UCSD-AML1 (cell line): ENCODE results near the gene CDH20.
"Not testable (repeated sequence)": the region's sequence is repeated elsewhere in the genome, so short reads cannot be mapped to it uniquely, and the experiment has no call there.

Experiments
- DNase-seq: peaks from one replicate; lab custom pipeline; 2025; ENCODE audit not compliant: unreplicated experiment; lab: John Stamatoyannopoulos, UW

The CDH20 gene

GRCh38 chr18:61340148-61340547 is 6.9 kb downstream of the CDH20 start:
- DNase-seq, result no peak

- no peak for DNase-seq
These were observed 15.0 kb downstream of the CDH20 start for GRCh38 chr18:61348230-61348629.

DNA sequence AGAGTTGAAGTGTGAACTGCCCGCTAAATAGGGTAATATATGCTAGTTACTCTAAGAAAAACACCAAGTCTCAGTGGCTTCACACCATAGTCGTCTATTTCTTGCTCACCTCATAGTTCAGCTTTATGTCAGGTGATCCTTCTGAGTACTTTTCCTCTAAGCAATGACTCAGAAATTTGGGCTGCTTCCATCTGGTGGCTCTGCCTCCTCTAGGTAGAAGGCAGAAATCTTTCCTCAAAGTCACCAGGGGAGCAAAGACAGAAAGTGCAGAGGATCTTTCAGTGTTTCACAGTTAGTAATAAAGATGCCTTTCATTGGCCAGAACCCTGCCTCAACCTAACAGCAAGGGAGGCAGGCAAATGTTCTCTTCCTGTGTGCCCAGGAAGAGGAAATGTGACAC is 17.3 kb downstream of the CDH20 start:
- no peak for DNase-seq

- DNase-seq, result no peak
These were observed 18.8 kb downstream of the CDH20 start for GRCh38 chr18:61352059-61352458.

DNA sequence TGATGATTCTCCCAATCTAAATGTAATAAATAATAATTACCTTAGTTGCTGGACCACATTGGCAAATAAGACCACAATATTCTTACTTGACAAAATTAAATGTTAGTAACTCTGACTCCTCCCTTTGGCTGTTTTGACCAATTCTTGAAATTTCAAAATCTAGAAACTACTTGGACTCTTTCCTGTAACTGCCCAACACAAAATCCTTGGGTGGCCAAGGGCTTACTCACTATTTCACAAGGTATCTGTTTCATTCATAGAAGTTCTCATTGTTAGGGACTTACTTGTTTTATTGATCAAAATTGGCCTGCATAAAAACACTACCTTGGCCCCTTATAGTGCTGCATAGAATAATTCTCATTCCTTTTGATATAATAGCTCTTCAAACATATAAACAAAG is 19.4 kb downstream of the CDH20 start:
- no peak for DNase-seq

DNA sequence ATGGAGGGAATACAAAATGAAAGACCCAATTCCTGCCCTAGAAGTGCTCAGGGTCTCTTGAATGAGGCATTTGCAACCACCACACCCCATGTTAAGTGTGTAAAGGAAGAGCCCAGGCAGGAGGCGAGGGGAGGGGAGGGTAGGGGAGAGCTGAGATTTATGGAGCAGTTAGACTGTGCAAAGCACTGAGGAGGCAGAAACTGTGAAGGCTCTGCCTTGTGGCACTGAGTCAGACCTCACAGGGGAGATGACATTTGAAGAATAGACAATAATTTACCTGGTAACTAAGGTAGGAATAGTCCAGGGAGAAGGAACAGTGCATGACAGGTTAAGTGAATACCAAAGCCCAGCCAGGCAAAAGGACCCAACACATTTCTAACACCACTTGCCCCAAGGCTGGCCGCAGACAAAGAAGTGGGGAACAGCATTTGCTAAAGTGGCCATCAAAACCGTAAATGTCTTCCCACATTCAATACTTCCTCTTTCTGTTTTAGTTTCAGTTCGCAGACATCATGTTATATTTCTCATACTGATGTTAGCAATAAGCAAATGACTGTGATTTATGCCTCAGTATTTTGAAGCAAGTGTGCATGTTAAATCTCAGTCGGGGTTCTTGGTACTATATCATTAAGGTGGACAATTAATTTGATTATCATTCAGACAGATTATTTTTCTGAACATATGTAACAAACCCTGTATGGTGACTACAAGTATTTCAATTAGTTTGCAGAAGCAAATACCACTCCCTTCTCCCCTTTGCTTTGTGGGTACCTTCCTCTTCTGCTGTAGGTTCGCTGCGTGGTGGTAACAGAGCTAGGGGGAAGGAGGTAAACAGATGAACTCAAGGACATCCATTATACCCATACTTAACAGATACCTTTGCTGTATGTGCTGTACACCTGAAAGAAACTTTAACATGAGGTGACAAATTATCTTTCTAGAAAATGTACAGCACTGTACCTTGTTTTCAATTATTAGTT is 27.5 kb downstream of the CDH20 start:
- no peak for DNase-seq

- no peak for DNase-seq
These were observed 29.3 kb downstream of the CDH20 start for GRCh38 chr18:61362511-61362910.

DNA sequence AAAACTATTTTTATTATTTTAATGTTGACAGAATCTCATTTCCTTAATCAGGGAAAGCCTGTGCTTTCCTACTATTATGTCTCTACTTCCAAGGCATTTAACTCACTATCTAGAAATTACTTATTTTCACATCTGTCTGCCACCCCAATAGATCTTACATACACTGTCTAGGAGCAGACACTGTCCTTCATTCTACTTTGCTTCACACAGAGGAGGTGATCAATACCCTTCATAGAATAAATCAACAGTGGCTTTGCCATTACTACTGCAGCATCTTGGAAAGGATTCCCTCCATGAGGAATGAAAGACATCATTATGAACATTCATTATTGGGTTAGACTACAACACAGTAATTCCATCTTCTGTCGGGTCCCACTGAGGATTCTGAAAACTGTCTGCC is 31.7 kb downstream of the CDH20 start:
- DNase-seq, result no peak

- no peak for DNase-seq
These were observed 34.8 kb downstream of the CDH20 start for GRCh38 chr18:61368001-61368400.

DNA sequence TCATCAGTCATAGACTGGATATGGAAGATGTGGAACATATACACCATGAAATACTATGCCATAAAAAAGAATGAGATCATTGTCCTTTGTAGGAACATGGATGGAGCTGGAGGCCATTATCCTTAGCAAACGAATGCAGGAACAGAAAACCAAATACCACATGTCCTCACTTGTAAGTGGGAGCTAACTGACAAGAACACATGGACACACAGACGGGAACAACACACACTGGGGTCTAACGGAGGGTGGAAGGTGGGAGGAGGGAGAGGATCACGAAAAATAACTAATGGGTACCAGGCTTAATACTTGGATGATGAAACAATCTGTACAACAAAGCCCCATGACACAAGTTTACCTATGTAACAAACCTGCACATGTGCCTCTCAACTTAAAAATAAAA is 36.4 kb downstream of the CDH20 start:
- DNase-seq, result not testable (repeated sequence)

GRCh38 chr18:61371111-61371510 is 37.9 kb downstream of the CDH20 start:
- no peak for DNase-seq

DNA sequence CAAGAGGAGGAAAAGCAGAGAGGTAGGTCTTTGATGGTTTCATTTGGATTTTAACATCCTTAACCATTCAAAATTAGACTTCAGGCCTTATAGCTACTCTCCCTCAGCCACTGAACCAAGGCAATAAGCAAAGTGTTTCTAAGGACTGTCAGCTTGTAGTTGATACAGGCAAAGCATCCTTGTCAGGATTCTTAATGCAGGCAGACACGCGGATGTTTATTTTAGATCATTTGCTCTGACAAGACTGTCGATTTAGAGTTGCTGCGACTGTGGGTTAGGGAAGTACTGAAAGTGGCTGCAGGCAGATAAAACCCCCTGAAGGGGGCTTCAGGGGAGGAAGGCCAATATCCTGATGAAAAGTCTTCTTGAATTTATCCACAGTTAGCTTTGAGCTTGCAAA is 46.6 kb downstream of the CDH20 start:
- DNase-seq, result no peak

DNA sequence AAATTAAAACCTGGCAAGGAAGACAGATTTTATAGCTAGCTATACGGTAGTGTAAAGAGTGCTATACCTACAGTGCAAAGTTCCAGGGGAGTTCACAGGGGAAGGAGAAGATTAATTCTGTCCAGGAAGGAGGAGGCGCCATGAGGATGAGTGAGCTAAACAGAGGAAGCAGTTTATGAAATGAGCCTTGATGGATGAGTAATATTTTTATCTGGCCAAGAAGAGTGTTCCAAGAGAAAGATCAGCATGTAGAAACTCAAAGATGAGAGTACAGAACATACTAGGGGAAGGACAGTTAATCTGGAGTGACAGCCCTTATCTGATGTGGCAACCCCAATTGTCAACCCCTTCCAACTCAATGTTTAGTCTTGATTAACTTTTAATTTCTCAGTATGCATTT is 54.8 kb downstream of the CDH20 start:
- no peak for DNase-seq

DNA sequence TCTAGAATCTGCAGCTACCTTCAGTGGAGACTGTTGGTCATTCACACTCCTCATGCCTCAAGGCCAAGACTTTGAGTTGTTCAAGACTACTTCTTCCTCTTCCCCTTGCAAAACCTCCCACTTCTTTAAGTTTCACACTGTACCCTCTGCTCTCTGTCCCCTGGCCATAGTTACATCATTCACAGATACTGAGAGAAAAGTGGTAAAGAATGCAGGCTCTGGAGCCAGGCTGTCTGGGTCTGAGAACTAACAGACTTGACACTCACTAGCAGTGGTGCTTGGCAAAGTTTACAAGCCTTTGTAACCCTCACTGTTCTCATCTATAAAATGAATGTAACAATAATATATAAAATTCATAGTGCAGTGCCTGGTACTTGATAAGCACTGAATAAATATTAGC is 61.8 kb downstream of the CDH20 start:
- DNase-seq, result no peak

DNA sequence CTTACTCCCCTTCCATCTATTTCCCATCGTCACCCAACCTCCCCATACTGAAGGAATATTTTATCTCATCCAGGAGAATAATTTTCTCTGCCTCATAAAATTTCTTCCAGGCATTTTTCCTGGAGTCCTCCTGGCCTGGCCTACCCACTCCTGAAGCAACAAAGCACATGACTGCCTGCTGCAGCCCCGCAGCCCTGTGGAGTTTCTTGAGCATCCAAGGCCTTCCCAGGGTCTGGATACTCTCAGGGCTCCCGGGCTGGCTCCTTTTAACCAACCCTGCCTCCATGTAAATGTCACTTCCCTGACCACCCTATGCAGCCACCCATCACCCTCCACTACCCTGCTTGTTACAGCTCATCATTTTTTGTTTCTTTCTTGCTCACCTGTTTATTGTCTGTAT is 64.0 kb downstream of the CDH20 start:
- DNase-seq, result no peak

DNA sequence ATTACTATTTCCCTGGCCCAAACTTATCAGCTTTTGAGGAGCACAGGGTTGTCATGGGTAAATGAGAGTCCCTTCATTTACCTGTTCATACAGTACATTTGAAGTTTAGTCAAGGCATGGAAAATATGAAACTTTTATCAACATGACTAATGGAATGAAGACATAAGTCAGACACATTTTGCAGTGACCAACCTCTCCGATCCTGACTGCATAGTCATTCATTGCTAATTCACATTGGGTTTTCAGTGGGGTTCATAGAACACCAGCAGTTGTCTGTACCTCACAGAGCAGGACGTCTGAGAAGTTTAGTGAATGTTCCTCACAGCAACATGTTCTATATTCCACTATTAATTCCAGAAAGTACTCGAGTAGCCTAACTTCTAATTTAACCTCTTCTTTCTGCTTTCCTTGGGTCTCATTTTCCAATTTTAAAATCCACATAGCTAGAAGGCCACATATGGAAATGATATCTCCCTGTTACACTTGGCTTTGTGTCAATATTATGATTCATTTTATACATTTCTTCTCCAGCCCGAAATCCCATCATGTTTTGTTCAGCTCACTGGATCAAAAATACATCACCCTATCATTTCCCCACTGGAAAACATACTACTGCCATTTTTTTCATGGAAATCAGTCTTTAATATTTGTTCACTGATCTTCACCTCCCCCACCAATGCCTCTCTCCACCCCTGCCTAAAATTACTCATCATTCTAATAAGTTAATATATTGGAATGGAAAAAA is 65.9 kb downstream of the CDH20 start:
- no peak for DNase-seq

- DNase-seq, result no peak
These were observed 66.9 kb downstream of the CDH20 start for GRCh38 chr18:61400016-61400635.

DNA sequence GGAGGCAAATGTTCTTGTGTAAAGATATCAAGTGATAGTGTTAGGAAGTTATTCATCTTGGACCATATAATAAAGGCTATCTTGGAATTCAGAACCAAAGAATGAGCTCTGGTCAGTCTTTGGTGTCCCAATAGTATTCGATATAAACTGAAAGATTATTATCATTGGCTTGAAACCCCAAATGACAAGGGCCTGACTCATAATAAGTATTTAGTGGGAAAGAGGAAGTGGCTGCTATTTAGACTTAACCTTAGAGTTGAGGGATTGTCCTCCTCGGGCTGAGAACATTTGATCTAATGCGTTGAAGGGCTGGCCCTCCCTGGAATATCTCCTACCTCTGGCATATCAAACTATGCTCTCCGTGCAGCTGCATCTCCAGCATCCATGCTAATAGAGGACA is 67.5 kb downstream of the CDH20 start:
- DNase-seq, result no peak

- DNase-seq, result no peak
These were observed 69.5 kb downstream of the CDH20 start for GRCh38 chr18:61402726-61403125.

GRCh38 chr18:61413396-61413795 is 80.2 kb downstream of the CDH20 start:
- DNase-seq, result no peak

DNA sequence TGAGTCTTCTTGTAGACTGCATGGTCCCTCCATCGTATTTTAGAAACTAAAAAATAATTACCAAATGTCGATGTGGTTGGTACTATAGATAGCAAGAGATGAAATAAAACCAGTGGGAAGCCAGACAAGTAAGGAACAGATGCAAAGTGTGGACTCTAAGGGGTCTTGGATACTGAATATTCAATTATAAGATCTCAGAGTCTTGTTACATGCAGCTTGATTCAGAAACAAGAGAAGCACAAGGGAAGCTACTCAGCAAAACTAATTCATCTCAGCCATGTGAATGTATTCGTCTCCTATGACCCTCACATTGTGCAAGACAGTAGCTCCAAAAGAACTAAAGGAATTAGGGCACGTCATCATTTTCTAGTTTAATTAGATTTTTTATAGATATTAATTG is 80.9 kb downstream of the CDH20 start:
- no peak for DNase-seq

- DNase-seq, result no peak
These were observed 86.5 kb downstream of the CDH20 start for GRCh38 chr18:61419763-61420162.
